Liver (tissue), 9 donors: Measurements from ENCODE around the gene GDPD5. TPM values are rescaled to one million over a fixed set of nuclear protein-coding genes. Genes with fewer than 3 reads are reported as not detected.

ENCODE experiments used
- DNase-seq: peaks from one replicate; pipeline ENCODE4 v3.0.0-alpha.2; 2017; ENCODE audit warnings: low spot score
- H3K27ac ChIP-seq, 2 donors: one replicate each; pipeline ENCODE4 v1.7.0; 2013; ENCODE audit warnings: inconsistent platforms in 2 of 2, low read length in 2 of 2, control low read depth in 1 of 2, low read depth in 1 of 2, mild to moderate bottlenecking in 1 of 2
- H3K27me3 ChIP-seq, 4 donors: one replicate each; pipeline versions ENCODE4 v1.6.1 to v1.7.0; 2013; ENCODE audit warnings: low read length in 3 of 4, inconsistent platforms in 1 of 4, mild to moderate bottlenecking in 1 of 4, moderate library complexity in 1 of 4; ENCODE audit not compliant: control insufficient read depth in 4 of 4, insufficient read depth in 4 of 4
- H3K36me3 ChIP-seq, 4 donors: one replicate each; pipeline versions ENCODE4 v1.6.1 to v1.7.0; 2013; ENCODE audit warnings: low read length in 3 of 4, mild to moderate bottlenecking in 3 of 4, low read depth in 1 of 4, moderate library complexity in 1 of 4; ENCODE audit not compliant: control insufficient read depth in 4 of 4, insufficient read depth in 3 of 4
- H3K4me1 ChIP-seq, 4 donors: one replicate each; pipeline versions ENCODE4 v1.6.1 to v1.7.0; 2013; ENCODE audit warnings: low read length in 3 of 4, mild to moderate bottlenecking in 3 of 4, moderate library complexity in 1 of 4; ENCODE audit not compliant: control insufficient read depth in 4 of 4, insufficient read depth in 4 of 4
- H3K4me3 ChIP-seq, 3 donors: one replicate each; pipeline versions ENCODE4 v1.6.1 to v1.7.0; 2013; ENCODE audit warnings: low read length in 3 of 3, control low read depth in 1 of 3, low read depth in 1 of 3, mild to moderate bottlenecking in 1 of 3
- H3K9ac ChIP-seq, 2 donors: one replicate each; pipeline ENCODE4 v1.7.0; 2013; ENCODE audit warnings: low read length in 2 of 2, mild to moderate bottlenecking in 2 of 2, moderate library complexity in 2 of 2, control low read depth in 1 of 2, low read depth in 1 of 2
- H3K9me3 ChIP-seq, 4 donors: one replicate each; pipeline versions ENCODE4 v1.6.1 to v1.7.0; 2013; ENCODE audit warnings: low read length in 3 of 4; ENCODE audit not compliant: control insufficient read depth in 4 of 4
- ATF3 ChIP-seq: IDR thresholded peaks from 2 replicates; pipeline ENCODE4 v1.6.1; 2016; ENCODE audit warnings: antibody characterized with exemption
- EGR1 ChIP-seq, 2 donors: IDR thresholded peaks; 2 replicates each; pipeline ENCODE4 v1.6.1; 2016 to 2018; ENCODE audit warnings: antibody characterized with exemption in 2 of 2, low read depth in 2 of 2
- FOXA1 ChIP-seq: IDR thresholded peaks from 2 replicates; pipeline ENCODE4 v1.6.1; 2016; ENCODE audit warnings: antibody characterized with exemption
- FOXA2 ChIP-seq: IDR thresholded peaks from 2 replicates; pipeline ENCODE4 v1.6.1; 2016; ENCODE audit warnings: antibody characterized with exemption
- HNF4A ChIP-seq, 2 donors: conservative IDR thresholded peaks; 2 replicates each; pipeline ENCODE4 v1.6.1; 2016; ENCODE audit warnings: antibody characterized with exemption in 2 of 2, mild to moderate bottlenecking in 2 of 2
- HNF4G ChIP-seq: IDR thresholded peaks from 2 replicates; pipeline ENCODE4 v1.6.1; 2016; ENCODE audit warnings: antibody characterized with exemption
- MAX ChIP-seq: IDR thresholded peaks from 2 replicates; pipeline ENCODE4 v1.6.1; 2016; ENCODE audit warnings: antibody characterized with exemption
- NR2F2 ChIP-seq: IDR thresholded peaks from 2 replicates; pipeline ENCODE4 v1.6.1; 2016; ENCODE audit warnings: antibody characterized with exemption
- RAD21 ChIP-seq, 2 donors: IDR thresholded peaks; 2 replicates each; pipeline ENCODE4 v1.6.1; 2016; ENCODE audit warnings: antibody characterized with exemption in 2 of 2, mild to moderate bottlenecking in 2 of 2
- RXRA ChIP-seq, 2 donors: IDR thresholded peaks; 2 replicates each; pipeline ENCODE4 v1.6.1; 2017 to 2018; ENCODE audit warnings: antibody characterized with exemption in 2 of 2, mild to moderate bottlenecking in 1 of 2
- SP1 ChIP-seq: IDR thresholded peaks from 2 replicates; pipeline ENCODE4 v1.6.1; 2018; ENCODE audit warnings: antibody characterized with exemption, mild to moderate bottlenecking
- TAF1 ChIP-seq: conservative IDR thresholded peaks from 2 replicates; pipeline ENCODE4 v1.6.1; 2016; ENCODE audit warnings: antibody characterized with exemption, mild to moderate bottlenecking
- YY1 ChIP-seq: IDR thresholded peaks from 2 replicates; pipeline ENCODE4 v1.6.1; 2016; ENCODE audit warnings: antibody characterized with exemption, mild to moderate bottlenecking
- ZBTB33 ChIP-seq: IDR thresholded peaks from 2 replicates; pipeline ENCODE4 v1.6.1; 2016; ENCODE audit warnings: antibody characterized with exemption
- whole genome bisulfite sequencing: extraction: QIAGEN DNeasy Blood & Tissue Kit; methylation state at CpG from one replicate; pipeline ENCODE4 v1.1.7; 2013; 5-methylcytosine and 5-hydroxymethylcytosine counted together
- polyA plus RNA-seq, 2 donors: library from polyadenylated mRNA; stranded (reverse) in 1 of 2; unstranded in 1 of 2; fragments of 200-250 nt in 1 of 2; fragments of >200 nt in 1 of 2; fragmentation: Nextera tagmentation in 1 of 2; extraction: Ambion mirVana in 1 of 2; gene quantifications; one replicate each; pipeline versions ENCODE4 v1.2.1 to v1.2.3, GENCODE V29; 2013 to 2015
- total RNA-seq, 2 donors: library from RNA; depleted of rRNA; stranded (reverse); fragments of >200 nt; gene quantifications; one replicate each; pipeline ENCODE4 v1.2.3, GENCODE V29; 2014
- donor health status: healthy.
- donor health status: healthy.
- donor health status: healthy.
- donor health status: healthy.
- donor health status: healthy.

Gene GDPD5
- total and polyA plus RNA-seq, 4 donors = 3.0 to 22.8 (median 4.2) TPM

- no peaks in the 10 kb centered on the region for H3K9me3 ChIP-seq
- no peak overlapping the region for H3K4me3 ChIP-seq
- no peak for TF ChIP-seq RAD21 (IDR thresholded peaks at IDR 0.05)
- no peak for TF ChIP-seq TAF1
- TF ChIP-seq HNF4A (conservative IDR thresholded peaks at IDR 0.05) = no peak
- TF ChIP-seq ZBTB33 = no peak
- no peak for TF ChIP-seq RXRA (IDR thresholded peaks at IDR 0.05)
- TF ChIP-seq FOXA1 = no peak
- no peak for TF ChIP-seq EGR1 (IDR thresholded peaks at IDR 0.05; ENCODE audit: low read depth in 2 of 2)
- TF ChIP-seq MAX = no peak
- TF ChIP-seq HNF4G = no peak
- no peak for TF ChIP-seq YY1
- no peak for TF ChIP-seq FOXA2
- no peak for TF ChIP-seq SP1
- peak overlapping the region in 1 of 2 donors; percentile 5 for H3K27ac ChIP-seq
- H3K27me3 ChIP-seq = no peaks in the 10 kb centered on the region
- no peak overlapping the region for H3K9ac ChIP-seq
- peaks cover 2 to 30% (median 9%) of the 10 kb centered on the region in 4 donors for H3K4me1 ChIP-seq
- 62% methylated on average over 10 of the region's 10 CpGs for WGBS
- no peak for DNase-seq
- H3K36me3 ChIP-seq = no peaks in the 10 kb centered on the region
Observed at GRCh38 chr11:75476739-75477613, 48.8 kb downstream of the GDPD5 start.

- 73% methylated on average over 9 of the region's 9 CpGs for WGBS
- Histone ChIP-seq H3K9me3 (no peaks in the 10 kb centered on the region), H3K36me3 (no peaks in the 10 kb centered on the region), H3K4me1 (peaks cover 2 to 30% (median 9%) of the 10 kb centered on the region in 4 donors), H3K9ac (no peak overlapping the region), H3K27me3 (no peaks in the 10 kb centered on the region), H3K27ac (peak overlapping the region; percentile 1 to 49), H3K4me3 (no peak overlapping the region)
- TF ChIP-seq HNF4A (conservative IDR thresholded peaks at IDR 0.05) (no peak), TAF1 (no peak), ZBTB33 (no peak), HNF4G (no peak), NR2F2 (peak; percentile 75), ATF3 (no peak), SP1 (peak; percentile 43)
- DNase-seq = no peak
Observed at GRCh38 chr11:75475767-75476650, 49.7 kb downstream of the GDPD5 start.
